ENCODE measurements around the gene FLVCR1. TPM values are rescaled to one million over a fixed set of nuclear protein-coding genes. Genes with fewer than 3 reads are reported as not detected.

Gene FLVCR1
- total and polyA plus RNA-seq, 12 donors = 1.2 to 4.9 (median 2.2) TPM

GRCh38 chr1:212935387-212935981, 77.4 kb downstream of the FLVCR1 start:
- Histone ChIP-seq H3K4me3 (no peak overlapping the region), H3K4me1 (no peaks in the 10 kb centered on the region), H3K27ac (no peak overlapping the region), H3K36me3 (no peaks in the 10 kb centered on the region), H3K27me3 (peaks cover 0 to 7% (median 0%) of the 10 kb centered on the region in 7 donors), H3K9me3 (peaks cover 0 to 15% (median 6%) of the 10 kb centered on the region in 11 donors)
- intact Hi-C loops (cut with DNase I) = no loop called here
- 85 to 86% methylated on average over 7 of the region's 7 CpGs for WGBS, 2 donors
- ATAC-seq (no peak), DNase-seq (no peak)
- no peak for TF ChIP-seq CTCF (IDR thresholded peaks at IDR 0.05)

- Histone ChIP-seq H3K9me3 (peaks cover 0 to 27% (median 11%) of the 10 kb centered on the region in 11 donors), H3K27me3 (peaks cover 0 to 7% (median 0%) of the 10 kb centered on the region in 7 donors), H3K4me1 (no peaks in the 10 kb centered on the region), H3K4me3 (no peak overlapping the region), H3K36me3 (no peaks in the 10 kb centered on the region), H3K27ac (no peak overlapping the region)
- ATAC-seq = no peak
- intact Hi-C loops (cut with DNase I) = no loop called here
- 94 to 95% methylated on average over 3 of the region's 3 CpGs for WGBS, 2 donors
- TF ChIP-seq CTCF (IDR thresholded peaks at IDR 0.05) = no peak
- DNase-seq = no peak
Observed at GRCh38 chr1:212937034-212937433, 79.0 kb downstream of the FLVCR1 start.

- no peaks in the 10 kb centered on the region for H3K36me3 ChIP-seq
- no peak for TF ChIP-seq CTCF (IDR thresholded peaks at IDR 0.05)
- peaks cover 0 to 27% (median 11%) of the 10 kb centered on the region in 11 donors for H3K9me3 ChIP-seq
- no peak overlapping the region for H3K4me3 ChIP-seq
- H3K27ac ChIP-seq = no peak overlapping the region
- WGBS, 2 donors = 88 to 93% methylated on average over 6 of the region's 6 CpGs
- H3K4me1 ChIP-seq = no peaks in the 10 kb centered on the region
- no peak for DNase-seq
- peaks cover 0 to 7% (median 0%) of the 10 kb centered on the region in 7 donors for H3K27me3 ChIP-seq
- intact Hi-C loops (cut with DNase I) = no loop called here
- no peak for ATAC-seq
Observed at GRCh38 chr1:212938846-212939245, 80.8 kb downstream of the FLVCR1 start.

GRCh38 chr1:212941452-212941851, 83.4 kb downstream of the FLVCR1 start:
- Histone ChIP-seq H3K27ac (no peak overlapping the region), H3K27me3 (no peaks in the 10 kb centered on the region), H3K36me3 (no peaks in the 10 kb centered on the region), H3K9me3 (peaks cover 0 to 27% (median 11%) of the 10 kb centered on the region in 11 donors), H3K4me1 (no peaks in the 10 kb centered on the region), H3K4me3 (no peak overlapping the region)
- DNase-seq = no peak
- no peak for ATAC-seq
- 71 to 73% methylated on average over 1 of the region's 1 CpG for WGBS, 2 donors
- TF ChIP-seq CTCF (IDR thresholded peaks at IDR 0.05) = no peak
- intact Hi-C loops (cut with DNase I) = no loop called here
